Neural progenitor cell (in vitro differentiated cells): ENCODE data around the gene CLP1. TPM values are rescaled to one million over a fixed set of nuclear protein-coding genes. Genes with fewer than 3 reads are reported as not detected.
A peak's percentile ranks its signal among the peaks of the same experiment; 100 is the strongest.

Experiments
- DNase-seq: peaks from one replicate; pipeline ENCODE4 v3.0.0-alpha.2; 2016; ENCODE audit warnings: low spot score
- H2AFZ ChIP-seq: fragments of 200-600 bp; sonication (generic); replicated peaks from 2 replicates; pipeline ENCODE4 v1.6.1; 2016; ENCODE audit warnings: antibody characterized with exemption
- H3F3A ChIP-seq: fragments of 200-600 bp; sonication (generic); 2 replicates; pipeline ENCODE4 v1.6.1; 2016; ENCODE audit warnings: antibody characterized with exemption, low read depth
- H3K27ac ChIP-seq: fragments of 200-600 bp; sonication (generic); 2 replicates; pipeline ENCODE4 v1.5.1; 2016; ENCODE audit warnings: mild to moderate bottlenecking
- H3K27me3 ChIP-seq: fragments of 200-600 bp; sonication (generic); 2 replicates; pipeline ENCODE4 v1.6.1; 2016; ENCODE audit warnings: mild to moderate bottlenecking, moderate library complexity
- H3K36me3 ChIP-seq: fragments of 200-600 bp; sonication (generic); 2 replicates; pipeline ENCODE4 v1.5.1; 2016
- H3K4me1 ChIP-seq: fragments of 200-600 bp; sonication (generic); 2 replicates; pipeline ENCODE4 v1.6.1; 2016; ENCODE audit warnings: mixed run types
- H3K4me2 ChIP-seq: fragments of 200-600 bp; sonication (generic); 2 replicates; pipeline ENCODE4 v1.6.1; 2016
- H3K4me3 ChIP-seq: fragments of 200-600 bp; sonication (generic); 2 replicates; pipeline ENCODE4 v1.5.1; 2016
- H3K79me2 ChIP-seq: fragments of 200-600 bp; sonication (generic); 2 replicates; pipeline ENCODE4 v1.6.1; 2016; ENCODE audit warnings: low read depth
- H3K9ac ChIP-seq: fragments of 200-600 bp; sonication (generic); 2 replicates; pipeline ENCODE4 v1.6.1; 2016
- H3K9me3 ChIP-seq: fragments of 200-600 bp; sonication (generic); 2 replicates; pipeline ENCODE4 v1.5.1; 2016; ENCODE audit warnings: low read depth
- H4K20me1 ChIP-seq: fragments of 200-600 bp; sonication (generic); 2 replicates; pipeline ENCODE4 v1.6.1; 2016; ENCODE audit warnings: low read depth
- H3K27ac Mint-ChIP-seq: 3 replicates; pipeline ENCODE4 v1.8.0; 2021; ENCODE audit warnings: mixed read lengths
- H3K27me3 Mint-ChIP-seq: 2 replicates; pipeline ENCODE4 v1.8.0; 2022; ENCODE audit warnings: low read depth, mild to moderate bottlenecking, inconsistent platforms, moderate library complexity, mixed read lengths; ENCODE audit not compliant: insufficient read depth
- H3K36me3 Mint-ChIP-seq: 3 replicates; pipeline ENCODE4 v1.8.0; 2021; ENCODE audit warnings: mixed read lengths
- H3K4me1 Mint-ChIP-seq: 3 replicates; pipeline ENCODE4 v1.8.0; 2021; ENCODE audit warnings: mixed read lengths
- H3K4me3 Mint-ChIP-seq: 3 replicates; pipeline ENCODE4 v1.8.0; 2021; ENCODE audit warnings: mild to moderate bottlenecking, moderate library complexity, mixed read lengths
- H3K9me3 Mint-ChIP-seq: 3 replicates; pipeline ENCODE4 v1.8.0; 2020; ENCODE audit warnings: mixed read lengths
- CTCF ChIP-seq: fragments of 200-600 bp; sonication (generic); IDR thresholded peaks from 2 replicates; pipeline ENCODE4 v1.5.1; 2017; ENCODE audit warnings: antibody characterized with exemption, mild to moderate bottlenecking
- EZH2 ChIP-seq: fragments of 200-600 bp; sonication (generic); IDR thresholded peaks from 2 replicates; pipeline ENCODE4 v1.6.1; 2017; ENCODE audit warnings: antibody characterized with exemption, mild to moderate bottlenecking, moderate library complexity
- EZH2phosphoT487 ChIP-seq: fragments of 200-600 bp; sonication (generic); IDR thresholded peaks from 2 replicates; pipeline ENCODE4 v1.6.1; 2017; ENCODE audit warnings: antibody characterized with exemption
- total RNA-seq: library from RNA; depleted of rRNA; stranded (reverse); fragments of >200 nt; gene quantifications from 2 replicates; pipeline ENCODE4 v1.2.3, GENCODE V29; 2015; ENCODE audit warnings: low replicate concordance

Gene CLP1
- total RNA-seq, 1 donor from 2014 or later = 18.0 TPM

GRCh38 chr11:57646194-57646798, 11.3 kb upstream of the CLP1 start:
- H3K79me2 ChIP-seq = peaks cover 43% of the 10 kb centered on the region
- Mint-ChIP-seq H3K9me3 (peaks cover 2% of the 10 kb centered on the region), H3K27ac (peak overlapping the region; percentile 18), H3K36me3 (peaks cover 17% of the 10 kb centered on the region), H3K4me3 (peak overlapping the region; percentile 82), H3K4me1 (peaks cover 86% of the 10 kb centered on the region), H3K27me3 (peaks cover 21% of the 10 kb centered on the region)
- no peak for DNase-seq
- H3K4me2 ChIP-seq = peak overlapping the region; percentile 89
- H3K36me3 ChIP-seq = no peaks in the 10 kb centered on the region
- no peak overlapping the region for H3K9ac ChIP-seq
- peaks cover 91% of the 10 kb centered on the region for H3K4me1 ChIP-seq
- H3K4me3 ChIP-seq = peak overlapping the region; percentile 45
- H3K27ac ChIP-seq = peak overlapping the region; percentile 21
- peaks cover 99% of the 10 kb centered on the region for H4K20me1 ChIP-seq
- TF ChIP-seq CTCF (no peak), EZH2 (no peak), EZH2phosphoT487 (no peak)
- no peak overlapping the region for H2AFZ ChIP-seq
- H3F3A ChIP-seq = peaks cover 100% of the 10 kb centered on the region
- no peaks in the 10 kb centered on the region for H3K27me3 ChIP-seq
- H3K9me3 ChIP-seq = no peaks in the 10 kb centered on the region

GRCh38 chr11:57646799-57647303, 10.7 kb upstream of the CLP1 start:
- H3K27ac Mint-ChIP-seq = peak overlapping the region; percentile 18
- Histone ChIP-seq H3K27ac (peak overlapping the region; percentile 21), H4K20me1 (peaks cover 94% of the 10 kb centered on the region), H2AFZ (no peak overlapping the region), H3K9me3 (no peaks in the 10 kb centered on the region), H3K4me1 (peaks cover 86% of the 10 kb centered on the region), H3K4me2 (peak overlapping the region; percentile 89), H3K36me3 (no peaks in the 10 kb centered on the region), H3K9ac (no peak overlapping the region), H3K4me3 (peak overlapping the region; percentile 45), H3F3A (peaks cover 98% of the 10 kb centered on the region), H3K27me3 (no peaks in the 10 kb centered on the region), H3K79me2 (peaks cover 38% of the 10 kb centered on the region)
- H3K4me3 Mint-ChIP-seq = peak overlapping the region; percentile 82
- H3K4me1 Mint-ChIP-seq = peaks cover 83% of the 10 kb centered on the region
- peaks cover 21% of the 10 kb centered on the region for H3K27me3 Mint-ChIP-seq
- TF ChIP-seq CTCF (no peak), EZH2phosphoT487 (no peak), EZH2 (no peak)
- DNase-seq = no peak
- peaks cover 14% of the 10 kb centered on the region for H3K36me3 Mint-ChIP-seq
- peaks cover 2% of the 10 kb centered on the region for H3K9me3 Mint-ChIP-seq

DNA sequence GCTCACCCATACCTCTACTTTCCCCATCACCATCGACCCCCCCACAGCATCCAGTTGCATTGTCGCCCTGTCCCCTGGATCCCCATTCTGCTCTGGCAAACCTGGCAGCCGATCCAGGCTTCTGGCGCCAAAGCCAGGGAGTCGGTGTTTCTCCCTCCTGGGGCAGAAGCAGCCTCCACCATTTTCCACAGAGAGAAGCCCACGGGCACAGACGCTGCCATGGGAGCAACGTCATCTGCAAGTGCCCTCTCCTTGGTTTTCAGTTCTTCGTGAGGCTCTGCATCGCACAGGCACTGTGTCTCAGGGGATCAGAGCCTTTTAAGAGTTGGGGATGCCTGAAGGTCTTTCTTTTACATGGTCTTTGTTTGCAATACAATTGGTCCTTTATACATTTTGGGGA, 10.2 kb upstream of the CLP1 start:
- Histone ChIP-seq H3K4me1 (peaks cover 81% of the 10 kb centered on the region), H3K4me2 (peak overlapping the region; percentile 89), H3K36me3 (no peaks in the 10 kb centered on the region), H2AFZ (no peak overlapping the region), H3K9me3 (no peaks in the 10 kb centered on the region), H4K20me1 (peaks cover 89% of the 10 kb centered on the region), H3K4me3 (peak overlapping the region; percentile 45), H3K9ac (no peak overlapping the region), H3K27ac (no peak overlapping the region), H3F3A (peaks cover 95% of the 10 kb centered on the region), H3K27me3 (no peaks in the 10 kb centered on the region), H3K79me2 (peaks cover 33% of the 10 kb centered on the region)
- Mint-ChIP-seq H3K4me1 (peaks cover 83% of the 10 kb centered on the region), H3K4me3 (peak overlapping the region; percentile 82), H3K27ac (peak overlapping the region; percentile 47), H3K36me3 (peaks cover 14% of the 10 kb centered on the region), H3K27me3 (peaks cover 21% of the 10 kb centered on the region), H3K9me3 (peaks cover 2% of the 10 kb centered on the region)
- peak; percentile 50 for DNase-seq
- TF ChIP-seq EZH2phosphoT487 (no peak), EZH2 (no peak), CTCF (no peak)
